H1 (cell line): ENCODE measurements around the gene AFG1L. TPM values are rescaled to one million over a fixed set of nuclear protein-coding genes. Genes with fewer than 3 reads are reported as not detected.
"Not testable (repeated sequence)": the region's sequence is repeated elsewhere in the genome, so short reads cannot be mapped to it uniquely, and the experiment has no call there.

Source experiments
- CTCF ChIA-PET: fragments of 300-600 bp; sonication (Branson Sonifier 250); formaldehyde crosslinking; loops from one replicate; lab custom pipeline; 2021; ENCODE audit not compliant: partially characterized antibody; lab: Charles Lee
- POLR2A ChIA-PET: fragments of 300-600 bp; sonication (Branson Sonifier 250); formaldehyde crosslinking; loops from one replicate; lab custom pipeline; 2021; ENCODE audit warnings: inconsistent platforms; ENCODE audit not compliant: partially characterized antibody; lab: Charles Lee
- DNase-seq, 2 experiments: peaks; one replicate each; pipeline versions ENCODE4 v3.0.0 to v3.0.0-alpha.2; 2010 to 2022; ENCODE audit warnings: low spot score in 2 of 2, low read depth in 1 of 2, mixed read lengths in 1 of 2
- FAIRE-seq: peaks from 2 replicates; lab custom pipeline; 2011; peaks lifted over from hg19 to GRCh38; lab: Jason Lieb, UNC
- H2AFZ ChIP-seq: 2 replicates; pipeline ENCODE4 v1.8.1; 2012; ENCODE audit warnings: low read length, inconsistent platforms
- H2AK5ac ChIP-seq: 2 replicates; pipeline ENCODE4 v1.6.1; 2013; ENCODE audit warnings: low read depth, low read length
- H2BK120ac ChIP-seq: replicated peaks from 2 replicates; pipeline ENCODE3; 2013; ENCODE audit warnings: low read depth, low read length, inconsistent platforms
- H2BK12ac ChIP-seq: 2 replicates; pipeline ENCODE4 v1.6.1; 2013; ENCODE audit warnings: low read depth, low read length
- H2BK15ac ChIP-seq: 2 replicates; pipeline ENCODE4 v1.6.1; 2013; ENCODE audit warnings: low read length
- H2BK20ac ChIP-seq: 2 replicates; pipeline ENCODE4 v1.6.1; 2013; ENCODE audit warnings: low read length
- H2BK5ac ChIP-seq: 2 replicates; pipeline ENCODE4 v1.6.1; 2013; ENCODE audit warnings: low read depth, low read length
- H3K14ac ChIP-seq: 2 replicates; pipeline ENCODE4 v1.6.1; 2013; ENCODE audit warnings: inconsistent platforms; ENCODE audit not compliant: insufficient read length
- H3K18ac ChIP-seq: 2 replicates; pipeline ENCODE4 v1.6.1; 2013; ENCODE audit warnings: low read length; ENCODE audit errors: extremely low read depth
- H3K23ac ChIP-seq: 2 replicates; pipeline ENCODE4 v1.6.1; 2013; ENCODE audit warnings: inconsistent platforms; ENCODE audit not compliant: insufficient read length
- H3K23me2 ChIP-seq: 2 replicates; pipeline ENCODE4 v1.6.1; 2013; ENCODE audit warnings: low read depth, low read length
- H3K27ac ChIP-seq: 2 replicates; pipeline ENCODE4 v1.6.1; 2011; ENCODE audit warnings: low read depth, low read length, inconsistent platforms
- H3K27me3 ChIP-seq, 4 experiments: replicated peaks in 1 of 4; 1 replicate in 1 of 4; 2 replicates in 3 of 4; pipeline versions ENCODE4 v1.6.1 to v1.8.1; 2011 to 2013; ENCODE audit warnings: low read length in 3 of 4, mild to moderate bottlenecking in 3 of 4, inconsistent platforms in 2 of 4, mixed read lengths in 2 of 4, moderate library complexity in 1 of 4; ENCODE audit not compliant: control insufficient read depth in 3 of 4, insufficient read depth in 3 of 4; ENCODE audit errors: extremely low read depth in 1 of 4
- H3K36me3 ChIP-seq, 4 experiments: 2 replicates each; pipeline versions ENCODE4 v1.6.1 to v1.8.1; 2011 to 2013; ENCODE audit warnings: mild to moderate bottlenecking in 4 of 4, low read length in 3 of 4, moderate library complexity in 2 of 4, control low read depth in 1 of 4, inconsistent platforms in 1 of 4; ENCODE audit not compliant: insufficient read depth in 4 of 4, control insufficient read depth in 2 of 4
- H3K4ac ChIP-seq: replicated peaks from 2 replicates; pipeline ENCODE3; 2013; ENCODE audit warnings: low read length, low read depth, mixed read lengths, inconsistent platforms; ENCODE audit not compliant: insufficient read length
- H3K4me1 ChIP-seq, 4 experiments: replicated peaks in 1 of 4; 1 replicate in 1 of 4; 2 replicates in 3 of 4; pipeline versions ENCODE4 v1.6.1 to v1.8.1; 2011 to 2013; ENCODE audit warnings: low read length in 3 of 4, inconsistent platforms in 2 of 4, mixed read lengths in 1 of 4; ENCODE audit not compliant: insufficient read depth in 4 of 4, control insufficient read depth in 3 of 4
- H3K4me2 ChIP-seq, 2 experiments: 2 replicates each; pipeline versions ENCODE4 v1.6.1 to v1.8.1; 2011 to 2013; ENCODE audit warnings: low read depth in 2 of 2, low read length in 2 of 2, control low read depth in 1 of 2, inconsistent platforms in 1 of 2, mild to moderate bottlenecking in 1 of 2; ENCODE audit not compliant: insufficient read depth in 1 of 2
- H3K4me3 ChIP-seq, 4 experiments: fragments of 200-600, 300-600 bp in 1 of 4; sonication (generic), shearing (Covaris generic), sonication (Bioruptor Twin) in 1 of 4; 2 replicates each; pipeline versions ENCODE4 v1.5.1 to v1.8.1; 2011 to 2016; ENCODE audit warnings: low read length in 4 of 4, low read depth in 3 of 4, control low read depth in 2 of 4, inconsistent platforms in 2 of 4, mild to moderate bottlenecking in 2 of 4, mixed read lengths in 1 of 4, moderate library complexity in 1 of 4; ENCODE audit not compliant: insufficient read depth in 2 of 4; ENCODE audit errors: extremely low read depth in 1 of 4
- H3K56ac ChIP-seq: replicated peaks from 2 replicates; pipeline ENCODE3; 2013; ENCODE audit warnings: low read depth, mild to moderate bottlenecking, mixed read lengths, low read length, inconsistent platforms; ENCODE audit not compliant: insufficient read length
- H3K79me1 ChIP-seq: 2 replicates; pipeline ENCODE4 v1.6.1; 2013; ENCODE audit warnings: low read depth, low read length, control low read depth
- H3K79me2 ChIP-seq, 2 experiments: 2 replicates each; pipeline versions ENCODE4 v1.6.1 to v1.8.1; 2012 to 2013; ENCODE audit warnings: low read length in 2 of 2, mild to moderate bottlenecking in 2 of 2, inconsistent platforms in 1 of 2; ENCODE audit not compliant: insufficient read depth in 2 of 2, control insufficient read depth in 1 of 2
- H3K9ac ChIP-seq, 4 experiments: replicated peaks in 1 of 4; 1 replicate in 1 of 4; 2 replicates in 3 of 4; pipeline versions ENCODE4 v1.6.1 to v1.8.1; 2011 to 2013; ENCODE audit warnings: low read depth in 3 of 4, low read length in 3 of 4, control low read depth in 2 of 4, mild to moderate bottlenecking in 2 of 4, moderate library complexity in 2 of 4, inconsistent platforms in 1 of 4; ENCODE audit errors: extremely low read depth in 1 of 4
- H3K9me3 ChIP-seq, 2 experiments: 2 replicates each; pipeline versions ENCODE4 v1.6.1 to v1.8.1; 2012 to 2013; ENCODE audit warnings: mild to moderate bottlenecking in 2 of 2, moderate library complexity in 2 of 2, control low read depth in 1 of 2, inconsistent platforms in 1 of 2, low read depth in 1 of 2, low read length in 1 of 2, mixed read lengths in 1 of 2; ENCODE audit not compliant: insufficient read depth in 2 of 2
- H4K20me1 ChIP-seq, 2 experiments: replicated peaks in 1 of 2; 2 replicates each; pipeline versions ENCODE3 to v1.8.1; 2011 to 2013; ENCODE audit warnings: inconsistent platforms in 2 of 2, low read length in 2 of 2, mild to moderate bottlenecking in 1 of 2; ENCODE audit not compliant: insufficient read depth in 2 of 2, control insufficient read depth in 1 of 2
- H4K5ac ChIP-seq: 2 replicates; pipeline ENCODE4 v1.6.1; 2013; ENCODE audit warnings: low read length, low read depth, mixed read lengths, inconsistent platforms; ENCODE audit not compliant: insufficient read length
- H4K8ac ChIP-seq: 2 replicates; pipeline ENCODE4 v1.8.0; 2013; ENCODE audit warnings: mild to moderate bottlenecking, moderate library complexity, low read length, inconsistent platforms; ENCODE audit not compliant: insufficient read depth; ENCODE audit errors: extremely low read depth
- H4K91ac ChIP-seq: replicated peaks from 2 replicates; pipeline ENCODE3; 2013; ENCODE audit warnings: low read length, mixed read lengths, inconsistent platforms; ENCODE audit not compliant: insufficient read length
- CBX8 ChIP-seq: fragments of 300-800, 300-1000 bp; sonication (generic); IDR thresholded peaks from 2 replicates; pipeline ENCODE4 v1.7.1; 2016; ENCODE audit warnings: low read depth, low read length, borderline replicate concordance
- whole genome bisulfite sequencing, 2 experiments: shearing (Covaris generic) in 1 of 2; methylation state at CpG; one replicate each; pipeline versions ENCODE4 v1.1.6 to v1.1.7; 2013 to 2015; ENCODE audit warnings: low lambda C conversion rate in 2 of 2, mixed read lengths in 2 of 2, inconsistent platforms in 1 of 2, low coverage in 1 of 2, missing lambda C conversion rate in 1 of 2; ENCODE audit not compliant: insufficient replicate concordance in 2 of 2, insufficient coverage in 1 of 2, insufficient read length in 1 of 2; ENCODE audit errors: extremely low coverage in 1 of 2, missing lambda C conversion rate in 1 of 2; 5-methylcytosine and 5-hydroxymethylcytosine counted together
- polyA plus RNA-seq, 7 experiments: library from polyadenylated mRNA; depleted of rRNA in 3 of 7; stranded (reverse) in 5 of 7; unstranded in 2 of 7; fragments of >200 nt in 5 of 7; fragments of 200-250 nt in 2 of 7; gene quantifications; 1 replicate in 5 of 7; 2 replicates in 1 of 7; 4 replicates in 1 of 7; pipeline versions ENCODE4 v1.2.1 to v1.2.3, GENCODE V29; 2011 to 2013; ENCODE audit warnings: missing spikeins in 2 of 7, mixed read lengths in 2 of 7
- total RNA-seq: library from RNA; stranded (reverse); fragmentation: NEBNext Ultra II Directional; extraction: Animal tissue kit (Norgen Biotek cat#: 25700); gene quantifications from 2 replicates; pipeline ENCODE4 v1.2.1, GENCODE V29; 2021

AFG1L gene
- total and polyA plus RNA-seq, 2 of the 8 experiments (the other 6 are each of a cell fraction or from before 2014, with no cell fraction given) = 0.98 to 5.7 TPM

DNA sequence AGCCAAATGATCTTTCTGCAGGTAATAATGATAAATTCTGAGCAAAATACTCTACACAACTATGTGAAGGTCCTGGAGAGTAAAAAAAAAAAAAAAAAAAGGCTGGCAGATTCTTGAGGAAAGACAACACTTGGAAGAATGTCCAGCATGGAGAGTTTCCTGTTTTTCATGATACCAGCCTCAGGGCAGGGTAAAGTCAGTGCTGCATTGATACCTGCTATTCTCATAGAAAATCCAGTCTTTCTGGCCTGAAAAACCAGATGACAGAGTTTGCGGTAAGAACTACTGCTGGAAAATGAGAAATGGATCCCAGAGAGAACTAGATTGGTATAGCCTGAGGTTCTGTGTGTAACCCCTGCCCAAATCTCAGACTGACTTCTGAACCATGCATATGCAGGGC is 89.1 kb downstream of the AFG1L start:
- no peak overlapping the region for H2BK120ac ChIP-seq
- no peak overlapping the region for H4K8ac ChIP-seq
- H3K36me3 ChIP-seq = no peaks in the 10 kb centered on the region
- H3K9ac ChIP-seq = no peak overlapping the region
- no peak overlapping the region for H4K5ac ChIP-seq
- no peak overlapping the region for H2BK12ac ChIP-seq
- H3K23ac ChIP-seq = no peak overlapping the region
- no peak overlapping the region for H2AK5ac ChIP-seq
- no peak overlapping the region for H3K14ac ChIP-seq
- H3K9me3 ChIP-seq = no peaks in the 10 kb centered on the region
- H3K4me3 ChIP-seq = no peak overlapping the region
- no peak overlapping the region for H4K91ac ChIP-seq
- H4K20me1 ChIP-seq = peaks cover 0 to 2% of the 10 kb centered on the region in 2 experiments
- H2BK20ac ChIP-seq = no peak overlapping the region
- ChIA-PET CTCF (no interaction called here), POLR2A (no interaction called here)
- H3K23me2 ChIP-seq = no peaks in the 10 kb centered on the region
- no peaks in the 10 kb centered on the region for H3K79me1 ChIP-seq
- H3K18ac ChIP-seq = no peak overlapping the region
- WGBS, 2 experiments = 94% methylated on average over 1 of the region's 1 CpG; no CpG with 5 or more reads in 1 of the 2 experiments
- H3K4ac ChIP-seq = no peak overlapping the region
- no peak for TF ChIP-seq CBX8
- H3K4me2 ChIP-seq = no peak overlapping the region
- no peak for DNase-seq
- H2BK15ac ChIP-seq = no peak overlapping the region
- H3K56ac ChIP-seq = no peak overlapping the region
- no peak overlapping the region for H3K27ac ChIP-seq
- H3K79me2 ChIP-seq = no peaks in the 10 kb centered on the region
- FAIRE-seq = no peak
- no peaks in the 10 kb centered on the region for H3K4me1 ChIP-seq
- H3K27me3 ChIP-seq = no peaks in the 10 kb centered on the region
- H2AFZ ChIP-seq = no peak overlapping the region
- no peak overlapping the region for H2BK5ac ChIP-seq

DNA sequence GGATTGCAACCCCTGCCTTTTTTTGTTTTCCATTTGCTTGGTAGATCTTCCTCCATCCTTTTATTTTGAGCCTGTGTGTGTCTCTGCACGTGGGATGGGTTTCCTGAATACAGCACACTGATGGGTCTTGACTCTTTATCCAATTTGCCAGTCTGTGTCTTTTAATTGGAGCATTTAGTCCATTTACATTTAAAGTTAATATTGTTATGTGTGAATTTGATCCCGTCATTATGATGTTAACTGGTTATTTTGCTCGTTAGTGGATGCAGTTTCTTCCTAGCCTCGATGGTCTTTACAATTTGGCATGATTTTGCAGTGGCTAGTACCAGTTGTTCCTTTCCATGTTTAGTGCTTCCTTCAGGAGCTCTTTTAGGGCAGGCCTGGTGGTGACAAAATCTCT is 94.3 kb downstream of the AFG1L start:
- H2BK120ac ChIP-seq, H3K4me2 ChIP-seq, H4K20me1 ChIP-seq, CTCF ChIA-PET, H3K9me3 ChIP-seq, H4K91ac ChIP-seq, DNase-seq, H3K18ac ChIP-seq, H3K23me2 ChIP-seq, H2AFZ ChIP-seq, H2BK20ac ChIP-seq, H3K27ac ChIP-seq, H3K56ac ChIP-seq, H3K36me3 ChIP-seq, POLR2A ChIA-PET, H2BK5ac ChIP-seq, H3K14ac ChIP-seq, H4K5ac ChIP-seq, H3K4me3 ChIP-seq, H2AK5ac ChIP-seq, H4K8ac ChIP-seq, H2BK12ac ChIP-seq, H3K79me1 ChIP-seq, FAIRE-seq, H3K79me2 ChIP-seq, H3K4me1 ChIP-seq, H3K23ac ChIP-seq, H3K27me3 ChIP-seq, H3K4ac ChIP-seq, H2BK15ac ChIP-seq, H3K9ac ChIP-seq: not testable (repeated sequence)
- 77% methylated on average over 4 of the region's 4 CpGs; no CpG with 5 or more reads in 1 of the 2 experiments for WGBS, 2 experiments
